ENCODE results near the gene CADM1. TPM values are rescaled to one million over a fixed set of nuclear protein-coding genes. Genes with fewer than 3 reads are reported as not detected.

Gene CADM1
- total and polyA plus RNA-seq, 2 donors (not counting 3 experiments of a cell fraction or from before 2014, with no cell fraction given) = 0.52 to 2.6 TPM

- intact Hi-C loops (cut with micrococcal nuclease) = no loop called here
- Histone ChIP-seq H3K9me1 (replicated peaks; ENCODE audit: control insufficient read depth, extremely low read depth, insufficient read depth, low read length) (no peaks in the 10 kb centered on the region), H3K9me3 (replicated peaks; ENCODE audit: control insufficient read depth, insufficient read depth, low read length) (no peaks in the 10 kb centered on the region), H3K27me3 (ENCODE audit: control insufficient read depth in 2 of 2, insufficient read depth in 2 of 2, low read length in 2 of 2) (no peaks in the 10 kb centered on the region), H2AFZ (ENCODE audit: low read depth, low read length) (no peak overlapping the region), H3K36me3 (ENCODE audit: control insufficient read depth in 2 of 2, extremely low read depth in 1 of 2, insufficient read depth in 2 of 2, low read length in 2 of 2) (no peaks in the 10 kb centered on the region), H3K4me3 (replicated peaks in 1 of 3; ENCODE audit: insufficient read depth in 1 of 3, low read depth in 1 of 3, low read length in 3 of 3) (no peak overlapping the region), H4K20me1 (replicated peaks; ENCODE audit: control insufficient read depth, extremely low read depth, insufficient read depth, low read length) (no peaks in the 10 kb centered on the region), H3K79me2 (ENCODE audit: control insufficient read depth, insufficient read depth, low read length) (no peaks in the 10 kb centered on the region), H3K4me2 (ENCODE audit: insufficient read depth, low read length) (no peak overlapping the region), H3K9ac (replicated peaks; ENCODE audit: extremely low read depth, insufficient read depth, low read length) (no peak overlapping the region), H3K27ac (ENCODE audit: insufficient read depth, low read depth, low read length) (no peak overlapping the region), H3K4me1 (ENCODE audit: control insufficient read depth, extremely low read depth, insufficient read depth, low read length) (no peaks in the 10 kb centered on the region)
- DNase-seq (ENCODE audit: low read depth, low spot score) (no peak), FAIRE-seq (no peak)
- ChIA-PET CTCF (no interaction called here), POLR2A (no interaction called here)
- no peak for TF ChIP-seq MYC (IDR thresholded peaks at IDR 0.05; ENCODE audit: low read depth, low read length)
- TF ChIP-seq GATA2 (IDR thresholded peaks at IDR 0.05; ENCODE audit: insufficient read depth, insufficient read length, low read depth, low read length) = no peak
- no peak for TF ChIP-seq MAX (IDR thresholded peaks at IDR 0.05; ENCODE audit: insufficient read depth, insufficient read length)
- TF ChIP-seq EZH2 (IDR thresholded peaks at IDR 0.05; ENCODE audit: borderline replicate concordance, low read depth, low read length, severe bottlenecking) = no peak
- no peak for TF ChIP-seq JUN (IDR thresholded peaks at IDR 0.05; ENCODE audit: borderline replicate concordance, insufficient read depth, insufficient read length, low read depth)
- TF ChIP-seq CTCF (IDR thresholded peaks at IDR 0.05; ENCODE audit: extremely low read depth in 1 of 2, insufficient read depth in 1 of 2, low read depth in 1 of 2, low read length in 2 of 2) = no peak
- TF ChIP-seq POLR2AphosphoS5 (IDR thresholded peaks at IDR 0.05; ENCODE audit: insufficient read depth, low read depth, low read length) = no peak
- no TSS peak for BruUV-seq (replicated peaks)
- dilution Hi-C loops (cut with MboI; ENCODE audit: extremely low pct_ligation_motif_present, low sequenced_read_pairs) = no loop called here
Measured at GRCh38 chr11:115168686-115169085, 335.5 kb downstream of the CADM1 start.
